ENCODE measurements around the gene NOTCH3.

Gene NOTCH3

GRCh38 chr19:15220833-15221232 is 20.0 kb upstream of the NOTCH3 start:
- WGBS (ENCODE audit: extremely low coverage, insufficient coverage, low lambda C conversion rate) = no CpG with 5 or more reads among the region's 6 CpGs
- Histone ChIP-seq H3K9ac (ENCODE audit: low read length) (no peak overlapping the region), H2BK5ac (ENCODE audit: low read length) (no peak overlapping the region)

DNA sequence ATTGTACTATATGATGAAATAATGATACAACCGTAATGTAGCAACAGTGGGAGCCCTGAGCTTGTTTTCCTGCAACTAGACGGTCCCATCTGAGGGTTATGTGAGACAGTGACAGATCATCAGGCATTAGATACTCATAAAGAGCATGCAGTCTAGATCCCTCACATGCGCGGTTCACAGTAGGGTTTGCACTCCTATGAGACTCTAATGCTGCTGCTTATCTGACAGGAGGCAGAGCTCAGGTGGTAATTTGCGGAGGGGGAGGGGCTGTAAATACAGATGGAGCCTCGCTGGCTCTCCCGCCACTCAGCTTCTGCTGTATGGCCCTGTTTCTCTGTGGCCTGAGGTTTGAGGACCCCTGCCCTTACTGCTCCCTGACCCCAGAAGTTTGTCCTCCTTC is 17.7 kb upstream of the NOTCH3 start:
- Histone ChIP-seq H3K27me3 (ENCODE audit: insufficient read depth, low read length, poor library complexity) (no peaks in the 10 kb centered on the region), H2AK5ac (ENCODE audit: low read length) (no peak overlapping the region), H2BK5ac (ENCODE audit: low read length) (no peak overlapping the region), H3K4me1 (ENCODE audit: control insufficient read depth, low read depth, low read length) (no peaks in the 10 kb centered on the region), H3K4me3 (ENCODE audit: low read length) (no peak overlapping the region), H4K5ac (ENCODE audit: low read length) (no peak overlapping the region), H3K18ac (ENCODE audit: low read length) (no peak overlapping the region), H3K27ac (ENCODE audit: low read depth, low read length) (no peak overlapping the region), H3K4ac (ENCODE audit: low read depth, low read length) (no peak overlapping the region), H2BK15ac (replicated peaks; ENCODE audit: low read depth) (no peak overlapping the region), H4K8ac (ENCODE audit: low read depth, low read length) (no peak overlapping the region), H3K4me2 (ENCODE audit: low read length) (no peak overlapping the region), H3K36me3 (ENCODE audit: control insufficient read depth, insufficient read depth, low read length) (no peaks in the 10 kb centered on the region), H3K79me1 (ENCODE audit: low read length) (no peaks in the 10 kb centered on the region), H3K79me2 (ENCODE audit: control insufficient read depth, insufficient read depth, low read length) (no peaks in the 10 kb centered on the region), H3K23ac (ENCODE audit: low read length) (no peak overlapping the region), H3K56ac (ENCODE audit: low read length) (peak overlapping the region; percentile 42), H3K9ac (ENCODE audit: low read length) (no peak overlapping the region), H2BK120ac (ENCODE audit: low read depth, low read length) (no peak overlapping the region)
- no peak for DNase-seq
- WGBS (ENCODE audit: extremely low coverage, insufficient coverage, low lambda C conversion rate) = no CpG with 5 or more reads among the region's 7 CpGs

More at GRCh38 chr19:15220833-15221232, 20.0 kb upstream of the NOTCH3 start:
- Histone ChIP-seq H3K18ac (ENCODE audit: low read length) (no peak overlapping the region), H3K4me1 (ENCODE audit: control insufficient read depth, low read depth, low read length) (no peaks in the 10 kb centered on the region), H3K4ac (ENCODE audit: low read depth, low read length) (no peak overlapping the region), H3K79me2 (ENCODE audit: control insufficient read depth, insufficient read depth, low read length) (no peaks in the 10 kb centered on the region), H2BK120ac (ENCODE audit: low read depth, low read length) (no peak overlapping the region), H3K23ac (ENCODE audit: low read length) (no peak overlapping the region), H3K4me3 (ENCODE audit: low read length) (no peak overlapping the region), H3K4me2 (ENCODE audit: low read length) (no peak overlapping the region), H3K79me1 (ENCODE audit: low read length) (no peaks in the 10 kb centered on the region), H3K56ac (ENCODE audit: low read length) (no peak overlapping the region), H4K5ac (ENCODE audit: low read length) (no peak overlapping the region), H3K27ac (ENCODE audit: low read depth, low read length) (no peak overlapping the region), H2BK15ac (replicated peaks; ENCODE audit: low read depth) (no peak overlapping the region), H2AK5ac (ENCODE audit: low read length) (no peak overlapping the region), H3K27me3 (ENCODE audit: insufficient read depth, low read length, poor library complexity) (no peaks in the 10 kb centered on the region), H3K36me3 (ENCODE audit: control insufficient read depth, insufficient read depth, low read length) (no peaks in the 10 kb centered on the region), H4K8ac (ENCODE audit: low read depth, low read length) (no peak overlapping the region)
- DNase-seq = no peak

- H3K18ac ChIP-seq (ENCODE audit: low read length) = no peak overlapping the region
- H3K79me1 ChIP-seq (ENCODE audit: low read length) = no peaks in the 10 kb centered on the region
- H3K56ac ChIP-seq (ENCODE audit: low read length) = no peak overlapping the region
- H3K4ac ChIP-seq (ENCODE audit: low read depth, low read length) = no peak overlapping the region
- H3K4me1 ChIP-seq (ENCODE audit: control insufficient read depth, low read depth, low read length) = no peaks in the 10 kb centered on the region
- H4K8ac ChIP-seq (ENCODE audit: low read depth, low read length) = no peak overlapping the region
- no CpG with 5 or more reads among the region's 7 CpGs for WGBS (ENCODE audit: extremely low coverage, insufficient coverage, low lambda C conversion rate)
- H3K36me3 ChIP-seq (ENCODE audit: control insufficient read depth, insufficient read depth, low read length) = no peaks in the 10 kb centered on the region
- no peak overlapping the region for H3K4me3 ChIP-seq (ENCODE audit: low read length)
- no peak overlapping the region for H3K9ac ChIP-seq (ENCODE audit: low read length)
- no peak overlapping the region for H2BK15ac ChIP-seq (replicated peaks; ENCODE audit: low read depth)
- no peak overlapping the region for H2BK5ac ChIP-seq (ENCODE audit: low read length)
- H3K79me2 ChIP-seq (ENCODE audit: control insufficient read depth, insufficient read depth, low read length) = no peaks in the 10 kb centered on the region
- no peaks in the 10 kb centered on the region for H3K27me3 ChIP-seq (ENCODE audit: insufficient read depth, low read length, poor library complexity)
- no peak overlapping the region for H2AK5ac ChIP-seq (ENCODE audit: low read length)
- H3K4me2 ChIP-seq (ENCODE audit: low read length) = no peak overlapping the region
- H4K5ac ChIP-seq (ENCODE audit: low read length) = no peak overlapping the region
- DNase-seq = no peak
- no peak overlapping the region for H3K23ac ChIP-seq (ENCODE audit: low read length)
- no peak overlapping the region for H2BK120ac ChIP-seq (ENCODE audit: low read depth, low read length)
- H3K27ac ChIP-seq (ENCODE audit: low read depth, low read length) = no peak overlapping the region
Measured at GRCh38 chr19:15216363-15216762, 15.6 kb upstream of the NOTCH3 start.

- no CpG with 5 or more reads among the region's 15 CpGs for WGBS (ENCODE audit: extremely low coverage, insufficient coverage, low lambda C conversion rate)
- no peak overlapping the region for H3K27ac ChIP-seq (ENCODE audit: low read depth, low read length)
Measured at GRCh38 chr19:15213715-15214381, 13.1 kb upstream of the NOTCH3 start.

DNA sequence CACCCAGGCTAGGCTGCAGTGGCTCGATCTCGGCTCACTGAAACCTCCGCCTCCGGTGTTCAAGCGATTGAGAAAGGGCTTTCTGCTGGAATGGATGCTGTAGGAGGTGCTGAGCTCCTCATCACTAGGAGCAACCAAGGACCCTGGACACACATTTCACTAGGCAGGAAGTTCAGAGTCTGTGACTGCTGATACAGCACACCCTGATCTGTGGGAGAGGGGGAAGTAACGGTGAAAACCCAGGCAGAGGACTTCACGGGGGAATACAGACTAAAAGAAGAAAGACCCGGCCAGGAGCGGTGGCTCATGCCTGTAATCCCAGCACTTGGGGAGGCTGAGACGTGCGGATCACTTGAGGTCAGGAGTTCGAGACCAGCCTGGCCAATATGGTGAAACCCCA is 11.9 kb upstream of the NOTCH3 start:
- Histone ChIP-seq H3K23ac (ENCODE audit: low read length) (no peak overlapping the region), H2BK5ac (ENCODE audit: low read length) (no peak overlapping the region), H3K4me2 (ENCODE audit: low read length) (no peak overlapping the region), H2BK15ac (replicated peaks; ENCODE audit: low read depth) (no peak overlapping the region), H3K36me3 (ENCODE audit: control insufficient read depth, insufficient read depth, low read length) (no peaks in the 10 kb centered on the region), H4K8ac (ENCODE audit: low read depth, low read length) (no peak overlapping the region), H3K4me3 (ENCODE audit: low read length) (no peak overlapping the region), H3K79me1 (ENCODE audit: low read length) (no peaks in the 10 kb centered on the region), H2AK5ac (ENCODE audit: low read length) (no peak overlapping the region), H3K27me3 (ENCODE audit: insufficient read depth, low read length, poor library complexity) (no peaks in the 10 kb centered on the region), H3K4me1 (ENCODE audit: control insufficient read depth, low read depth, low read length) (no peaks in the 10 kb centered on the region), H3K56ac (ENCODE audit: low read length) (no peak overlapping the region), H3K9ac (ENCODE audit: low read length) (no peak overlapping the region), H2BK120ac (ENCODE audit: low read depth, low read length) (no peak overlapping the region), H3K4ac (ENCODE audit: low read depth, low read length) (no peak overlapping the region), H3K18ac (ENCODE audit: low read length) (no peak overlapping the region), H3K79me2 (ENCODE audit: control insufficient read depth, insufficient read depth, low read length) (no peaks in the 10 kb centered on the region), H3K27ac (ENCODE audit: low read depth, low read length) (no peak overlapping the region), H4K5ac (ENCODE audit: low read length) (no peak overlapping the region)
- no peak for DNase-seq
- no CpG with 5 or more reads among the region's 12 CpGs for WGBS (ENCODE audit: extremely low coverage, insufficient coverage, low lambda C conversion rate)

More at GRCh38 chr19:15213715-15214381, 13.1 kb upstream of the NOTCH3 start:
- H3K4ac ChIP-seq (ENCODE audit: low read depth, low read length) = no peak overlapping the region
- H3K9ac ChIP-seq (ENCODE audit: low read length) = no peak overlapping the region
- no peak for DNase-seq
- no peak overlapping the region for H2BK120ac ChIP-seq (ENCODE audit: low read depth, low read length)
- no peak overlapping the region for H3K18ac ChIP-seq (ENCODE audit: low read length)
- no peak overlapping the region for H3K4me3 ChIP-seq (ENCODE audit: low read length)
- H3K79me2 ChIP-seq (ENCODE audit: control insufficient read depth, insufficient read depth, low read length) = no peaks in the 10 kb centered on the region
- H2BK5ac ChIP-seq (ENCODE audit: low read length) = no peak overlapping the region
- H4K5ac ChIP-seq (ENCODE audit: low read length) = no peak overlapping the region
- H3K4me2 ChIP-seq (ENCODE audit: low read length) = no peak overlapping the region
- H4K8ac ChIP-seq (ENCODE audit: low read depth, low read length) = no peak overlapping the region
- H3K23ac ChIP-seq (ENCODE audit: low read length) = no peak overlapping the region
- no peaks in the 10 kb centered on the region for H3K4me1 ChIP-seq (ENCODE audit: control insufficient read depth, low read depth, low read length)
- no peaks in the 10 kb centered on the region for H3K36me3 ChIP-seq (ENCODE audit: control insufficient read depth, insufficient read depth, low read length)
- no peak overlapping the region for H2AK5ac ChIP-seq (ENCODE audit: low read length)
- no peaks in the 10 kb centered on the region for H3K79me1 ChIP-seq (ENCODE audit: low read length)
- no peaks in the 10 kb centered on the region for H3K27me3 ChIP-seq (ENCODE audit: insufficient read depth, low read length, poor library complexity)
- H2BK15ac ChIP-seq (replicated peaks; ENCODE audit: low read depth) = no peak overlapping the region
- H3K56ac ChIP-seq (ENCODE audit: low read length) = no peak overlapping the region

- Histone ChIP-seq H3K9ac (ENCODE audit: low read length) (no peak overlapping the region), H3K36me3 (ENCODE audit: control insufficient read depth, insufficient read depth, low read length) (no peaks in the 10 kb centered on the region), H3K4ac (ENCODE audit: low read depth, low read length) (no peak overlapping the region), H3K27me3 (ENCODE audit: insufficient read depth, low read length, poor library complexity) (no peaks in the 10 kb centered on the region), H3K23ac (ENCODE audit: low read length) (no peak overlapping the region), H3K18ac (ENCODE audit: low read length) (no peak overlapping the region), H3K56ac (ENCODE audit: low read length) (no peak overlapping the region), H4K5ac (ENCODE audit: low read length) (no peak overlapping the region), H3K79me2 (ENCODE audit: control insufficient read depth, insufficient read depth, low read length) (no peaks in the 10 kb centered on the region), H2BK120ac (ENCODE audit: low read depth, low read length) (no peak overlapping the region), H3K79me1 (ENCODE audit: low read length) (no peaks in the 10 kb centered on the region), H3K27ac (ENCODE audit: low read depth, low read length) (no peak overlapping the region), H2AK5ac (ENCODE audit: low read length) (no peak overlapping the region), H2BK5ac (ENCODE audit: low read length) (no peak overlapping the region), H4K8ac (ENCODE audit: low read depth, low read length) (no peak overlapping the region), H3K4me1 (ENCODE audit: control insufficient read depth, low read depth, low read length) (no peaks in the 10 kb centered on the region), H2BK15ac (replicated peaks; ENCODE audit: low read depth) (no peak overlapping the region), H3K4me2 (ENCODE audit: low read length) (no peak overlapping the region), H3K4me3 (ENCODE audit: low read length) (no peak overlapping the region)
- no CpG with 5 or more reads among the region's 5 CpGs for WGBS (ENCODE audit: extremely low coverage, insufficient coverage, low lambda C conversion rate)
- DNase-seq = no peak
Measured at GRCh38 chr19:15210323-15210781, 9.6 kb upstream of the NOTCH3 start.

All from mesendoderm (in vitro differentiated cells).